ENCODE data around the gene SSNA1. TPM values are rescaled to one million over a fixed set of nuclear protein-coding genes. Genes with fewer than 3 reads are reported as not detected.

Gene SSNA1
- total RNA-seq, 4 donors from 2014 or later, result 42.0 to 97.5 (median 62.8) TPM

GRCh38 chr9:137146527-137146918 is 42.0 kb upstream of the SSNA1 start:
- Histone ChIP-seq H3K36me3 (no peaks in the 10 kb centered on the region), H3K4me3 (replicated peaks in 1 of 3) (no peak overlapping the region), H3K27me3 (no peaks in the 10 kb centered on the region), H3K4me1 (no peaks in the 10 kb centered on the region), H3K27ac (no peak overlapping the region), H3K9me3 (no peaks in the 10 kb centered on the region)
- TF ChIP-seq CTCF (IDR thresholded peaks at IDR 0.05) (no peak), POLR2A (IDR thresholded peaks at IDR 0.05) (no peak)
- WGBS, 2 donors, result 41 to 56% methylated on average over 5 to 9 of the region's 9 CpGs
- no peak for DNase-seq
- intact Hi-C loops (cut with DNase I), result no loop called here

GRCh38 chr9:137147091-137147792 is 41.2 kb upstream of the SSNA1 start:
- H3K4me3 ChIP-seq (replicated peaks in 1 of 3), result no peak overlapping the region
- H3K27ac ChIP-seq, result no peak overlapping the region
- H3K36me3 ChIP-seq, result no peaks in the 10 kb centered on the region
- intact Hi-C loops (cut with DNase I), result no loop called here
- no peaks in the 10 kb centered on the region for H3K9me3 ChIP-seq
- no peaks in the 10 kb centered on the region for H3K27me3 ChIP-seq
- 88 to 92% methylated on average over 19 to 20 of the region's 26 CpGs for WGBS, 2 donors
- no peaks in the 10 kb centered on the region for H3K4me1 ChIP-seq
- TF ChIP-seq POLR2A (IDR thresholded peaks at IDR 0.05) (no peak), CTCF (IDR thresholded peaks at IDR 0.05) (no peak)
- no peak for DNase-seq

- no peaks in the 10 kb centered on the region for H3K27me3 ChIP-seq
- no peak for TF ChIP-seq POLR2A (IDR thresholded peaks at IDR 0.05)
- no peak for TF ChIP-seq CTCF (IDR thresholded peaks at IDR 0.05)
- no peak overlapping the region for H3K4me3 ChIP-seq (replicated peaks in 1 of 3)
- 29 to 36% methylated on average over 20 to 21 of the region's 24 CpGs for WGBS, 2 donors
- no peak for DNase-seq
- intact Hi-C loops (cut with DNase I), result no loop called here
- H3K9me3 ChIP-seq, result no peaks in the 10 kb centered on the region
- H3K27ac ChIP-seq, result no peak overlapping the region
- H3K36me3 ChIP-seq, result no peaks in the 10 kb centered on the region
- H3K4me1 ChIP-seq, result no peaks in the 10 kb centered on the region
Observed at GRCh38 chr9:137147793-137148160, 40.7 kb upstream of the SSNA1 start.

GRCh38 chr9:137148242-137148641 is 40.2 kb upstream of the SSNA1 start:
- Histone ChIP-seq H3K4me1 (no peaks in the 10 kb centered on the region), H3K27me3 (no peaks in the 10 kb centered on the region), H3K27ac (no peak overlapping the region), H3K36me3 (no peaks in the 10 kb centered on the region), H3K4me3 (replicated peaks in 1 of 3) (no peak overlapping the region), H3K9me3 (no peaks in the 10 kb centered on the region)
- WGBS, 2 donors, result 41 to 65% methylated on average over 11 to 23 of the region's 27 CpGs
- TF ChIP-seq POLR2A (IDR thresholded peaks at IDR 0.05) (no peak), CTCF (IDR thresholded peaks at IDR 0.05) (no peak)
- intact Hi-C loops (cut with DNase I), result no loop called here
- no peak for DNase-seq

- Histone ChIP-seq H3K36me3 (no peaks in the 10 kb centered on the region), H3K27me3 (no peaks in the 10 kb centered on the region), H3K4me1 (no peaks in the 10 kb centered on the region), H3K4me3 (replicated peaks in 1 of 3) (no peak overlapping the region), H3K27ac (no peak overlapping the region), H3K9me3 (no peaks in the 10 kb centered on the region)
- no peak for TF ChIP-seq POLR2A (IDR thresholded peaks at IDR 0.05)
- TF ChIP-seq CTCF (IDR thresholded peaks at IDR 0.05), result no peak
- intact Hi-C loops (cut with DNase I), result no loop called here
- 47 to 57% methylated on average over 11 to 19 of the region's 19 CpGs for WGBS, 2 donors
- DNase-seq, result no peak
Observed at GRCh38 chr9:137148661-137149060, 39.8 kb upstream of the SSNA1 start.

Data from thyroid gland (tissue), 4 donors.